ENCODE results near the gene RABGAP1. TPM values are rescaled to one million over a fixed set of nuclear protein-coding genes. Genes with fewer than 3 reads are reported as not detected.

RABGAP1 gene
- total RNA-seq, 1 donor from 2014 or later = 58.6 TPM

GRCh38 chr9:123036893-123037545 is 96.2 kb downstream of the RABGAP1 start:
- TF ChIP-seq CTCF (IDR thresholded peaks at IDR 0.05) = no peak
- Histone ChIP-seq H3K27me3 (no peaks in the 10 kb centered on the region), H3K36me3 (no peaks in the 10 kb centered on the region), H3K4me1 (peaks cover 10% of the 10 kb centered on the region), H3K9me3 (no peaks in the 10 kb centered on the region), H3K4me3 (no peak overlapping the region), H3K27ac (peak overlapping the region; percentile 13)
- ATAC-seq = no peak
- intact Hi-C loops (cut with DNase I) = no loop called here
- DNase-seq = no peak

- Histone ChIP-seq H3K27ac (peak overlapping the region; percentile 24), H3K36me3 (no peaks in the 10 kb centered on the region), H3K9me3 (no peaks in the 10 kb centered on the region), H3K4me3 (no peak overlapping the region), H3K4me1 (peaks cover 10% of the 10 kb centered on the region), H3K27me3 (no peaks in the 10 kb centered on the region)
- no peak for DNase-seq
- peak; percentile 50 for ATAC-seq
- no peak for TF ChIP-seq CTCF (IDR thresholded peaks at IDR 0.05)
- intact Hi-C loops (cut with DNase I) = no loop called here
Measured at GRCh38 chr9:123039617-123040219, 98.9 kb downstream of the RABGAP1 start.

GRCh38 chr9:123040801-123041200 is 100.0 kb downstream of the RABGAP1 start:
- H3K4me1 ChIP-seq = peaks cover 10% of the 10 kb centered on the region
- H3K27me3 ChIP-seq = no peaks in the 10 kb centered on the region
- H3K9me3 ChIP-seq = no peaks in the 10 kb centered on the region
- H3K27ac ChIP-seq = no peak overlapping the region
- no peak for DNase-seq
- no peak overlapping the region for H3K4me3 ChIP-seq
- intact Hi-C loops (cut with DNase I) = no loop called here
- ATAC-seq = no peak
- no peak for TF ChIP-seq CTCF (IDR thresholded peaks at IDR 0.05)
- no peaks in the 10 kb centered on the region for H3K36me3 ChIP-seq

GRCh38 chr9:123041489-123041888 is 100.7 kb downstream of the RABGAP1 start:
- no peak overlapping the region for H3K4me3 ChIP-seq
- H3K4me1 ChIP-seq = peaks cover 10% of the 10 kb centered on the region
- DNase-seq (no peak), ATAC-seq (no peak)
- no peak overlapping the region for H3K27ac ChIP-seq
- H3K9me3 ChIP-seq = no peaks in the 10 kb centered on the region
- no peaks in the 10 kb centered on the region for H3K27me3 ChIP-seq
- H3K36me3 ChIP-seq = no peaks in the 10 kb centered on the region
- TF ChIP-seq CTCF (IDR thresholded peaks at IDR 0.05) = no peak
- intact Hi-C loops (cut with DNase I) = no loop called here

- TF ChIP-seq CTCF (IDR thresholded peaks at IDR 0.05) = no peak
Measured at GRCh38 chr9:123043081-123043939, 102.5 kb downstream of the RABGAP1 start.

More at GRCh38 chr9:123043081-123043939, 102.5 kb downstream of the RABGAP1 start:
- H3K27me3 ChIP-seq = no peaks in the 10 kb centered on the region
- no peak overlapping the region for H3K4me3 ChIP-seq
- H3K9me3 ChIP-seq = no peaks in the 10 kb centered on the region
- intact Hi-C loops (cut with DNase I) = no loop called here
- H3K27ac ChIP-seq = no peak overlapping the region
- DNase-seq (no peak), ATAC-seq (no peak)
- no peaks in the 10 kb centered on the region for H3K36me3 ChIP-seq
- H3K4me1 ChIP-seq = peaks cover 11% of the 10 kb centered on the region
